PC-9 (cell line): ENCODE results near the gene TMEM205. TPM values are rescaled to one million over a fixed set of nuclear protein-coding genes. Genes with fewer than 3 reads are reported as not detected.

ENCODE experiments used
- BruUV-seq: library from RNA; stranded (reverse); fragments of 400-500 nt; replicated peaks from 2 replicates; lab custom pipeline; 2021; lab: Mats Ljungman, UMichigan
- CTCF ChIA-PET: fragments of 300-600 bp; sonication (Branson Sonifier 250); formaldehyde crosslinking; loops from one replicate; lab custom pipeline; 2022; ENCODE audit warnings: antibody characterized with exemption; lab: Charles Lee
- POLR2A ChIA-PET: fragments of 300-600 bp; sonication (Branson Sonifier 250); formaldehyde crosslinking; loops from one replicate; lab custom pipeline; 2022; ENCODE audit warnings: antibody characterized with exemption; ENCODE audit not compliant: unreplicated experiment; lab: Charles Lee
- DNase-seq, 2 experiments: peaks; one replicate each; pipeline versions ENCODE4 v3.0.0 to v3.0.0-alpha.2; 2015 to 2022; ENCODE audit warnings: mixed read lengths in 1 of 2
- H2AFZ ChIP-seq: fragments of 200-600 bp; sonication (generic); 2 replicates; pipeline ENCODE4 v1.8.1; 2017; ENCODE audit warnings: antibody characterized with exemption
- H3F3A ChIP-seq: fragments of 200-600 bp; sonication (generic); 2 replicates; pipeline ENCODE4 v1.8.1; 2017; ENCODE audit warnings: antibody characterized with exemption, mild to moderate bottlenecking, low read depth; ENCODE audit not compliant: insufficient read depth
- H3K27ac ChIP-seq: fragments of 200-600 bp; sonication (generic); 2 replicates; pipeline ENCODE4 v1.6.1; 2016; ENCODE audit warnings: mixed run types
- H3K27me3 ChIP-seq: fragments of 200-600 bp; sonication (generic); 2 replicates; pipeline ENCODE4 v1.6.1; 2016; ENCODE audit warnings: low read depth, mixed run types; ENCODE audit not compliant: insufficient read depth
- H3K36me3 ChIP-seq: fragments of 200-600 bp; sonication (generic); 2 replicates; pipeline ENCODE4 v1.6.1; 2016; ENCODE audit warnings: low read depth, mixed run types
- H3K4me1 ChIP-seq: fragments of 200-600 bp; sonication (generic); replicated peaks from 2 replicates; pipeline ENCODE4 v1.6.1; 2016; ENCODE audit warnings: mixed run types; ENCODE audit not compliant: insufficient read depth
- H3K4me2 ChIP-seq: fragments of 200-600 bp; sonication (generic); 2 replicates; pipeline ENCODE4 v1.6.1; 2017; ENCODE audit warnings: mixed run types
- H3K4me3 ChIP-seq: fragments of 200-600 bp; sonication (generic); 2 replicates; pipeline ENCODE4 v1.6.1; 2016; ENCODE audit warnings: mixed run types
- H3K79me2 ChIP-seq: fragments of 200-600 bp; sonication (generic); 2 replicates; pipeline ENCODE4 v1.6.1; 2017; ENCODE audit warnings: low read depth, mixed run types
- H3K9me2 ChIP-seq: fragments of 200-600 bp; sonication (generic); 2 replicates; pipeline ENCODE4 v1.8.1; 2017; ENCODE audit warnings: mild to moderate bottlenecking; ENCODE audit not compliant: insufficient read depth
- H3K9me3 ChIP-seq: fragments of 200-600 bp; sonication (generic); 2 replicates; pipeline ENCODE4 v1.8.1; 2016; ENCODE audit warnings: low read depth; ENCODE audit not compliant: insufficient read depth
- H4K20me1 ChIP-seq: fragments of 200-600 bp; sonication (generic); 2 replicates; pipeline ENCODE4 v1.8.1; 2017; ENCODE audit not compliant: insufficient read depth
- CTCF ChIP-seq: fragments of 200-600 bp; sonication (generic); conservative IDR thresholded peaks from 2 replicates; pipeline ENCODE4 v1.6.1; 2017; ENCODE audit warnings: mixed run types, antibody characterized with exemption, mild to moderate bottlenecking, moderate library complexity
- EZH2 ChIP-seq: fragments of 200-600 bp; sonication (generic); IDR thresholded peaks from 2 replicates; pipeline ENCODE4 v1.8.0; 2017; ENCODE audit warnings: antibody characterized with exemption, low read depth
- intact Hi-C: fragments of 100-400 bp; cut with micrococcal nuclease; formaldehyde crosslinking; loops from one replicate; pipeline ENCODE4 v1.10.0; 2022; ENCODE audit not compliant: unreplicated experiment
- total RNA-seq: library from RNA; stranded (reverse); gene quantifications from 2 replicates; pipeline ENCODE4 v1.2.3, GENCODE V29; 2021

The TMEM205 gene
- total RNA-seq, 1 experiment from 2014 or later, result 80.3 TPM

- intact Hi-C loops, result loop anchor here (1.0 to 5.0 kb wide), 5 partner anchors 20 to 80 kb away; partner anchors contain the start of genes CCDC159, ODAD3, PLPPR2 and PRKCSH
- POLR2A ChIA-PET, result interaction anchor here (0.6 to 1.0 kb wide), 12 partner anchors 17 to 475 kb away, joined by 3 to 33 read pairs (median 5); partner anchors contain the start of genes ECSIT, ODAD3 and PRKCSH
Measured at GRCh38 chr19:11374433-11375142, 28.5 kb upstream of the TMEM205 start, which contains the start of gene SWSAP1. SWSAP1 (plus strand) TSS chr19:11374666; CDS start chr19:11374681, 15 bp downstream.

DNA sequence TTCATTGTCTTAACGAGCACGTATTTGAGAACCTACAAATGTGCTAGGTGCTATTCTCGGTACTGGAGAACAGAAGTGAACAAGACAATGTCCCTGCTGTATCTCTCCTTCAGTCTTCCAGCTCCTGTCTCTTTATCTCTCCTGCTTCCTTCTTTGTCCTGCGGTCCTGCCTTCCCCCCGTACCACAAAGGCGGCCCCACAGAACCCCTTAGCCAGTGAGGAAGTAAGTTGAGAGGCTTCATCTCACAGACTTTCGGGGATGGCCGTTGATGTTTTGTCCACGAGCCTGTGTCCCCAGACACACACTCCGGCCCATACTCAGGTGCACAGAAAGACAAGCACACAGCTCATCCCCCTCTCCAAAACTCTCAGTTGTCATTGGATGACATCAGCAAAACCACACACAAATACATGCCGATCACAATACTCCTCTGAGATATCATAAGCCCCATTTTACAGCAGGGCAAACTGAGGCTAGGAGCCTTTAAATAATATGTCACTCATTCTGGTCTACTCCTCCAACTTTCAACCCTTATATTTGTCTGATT is 27.9 kb upstream of the TMEM205 start:
- CTCF ChIA-PET, result interaction anchor here (0.5 to 1.9 kb wide), 5 partner anchors 9 to 166 kb away, joined by 4 to 9 read pairs (median 4); no protein-coding TSS in a partner anchor
- Histone ChIP-seq H3K36me3 (no peaks in the 10 kb centered on the region), H3K27me3 (no peaks in the 10 kb centered on the region), H3F3A (peaks cover 33% of the 10 kb centered on the region), H2AFZ (peak overlapping the region; percentile 80), H3K27ac (peak overlapping the region; percentile 75), H3K4me1 (peaks cover 38% of the 10 kb centered on the region), H3K79me2 (peaks cover 22% of the 10 kb centered on the region), H4K20me1 (no peaks in the 10 kb centered on the region), H3K9me2 (no peaks in the 10 kb centered on the region), H3K4me3 (peak overlapping the region; percentile 62), H3K4me2 (peak overlapping the region; percentile 81), H3K9me3 (no peaks in the 10 kb centered on the region)
- POLR2A ChIA-PET, result interaction anchor here (0.6 to 1.0 kb wide), 3 partner anchors 23 to 162 kb away, joined by 3 to 13 read pairs (median 4); no protein-coding TSS in a partner anchor
- no TSS peak for BruUV-seq
- TF ChIP-seq EZH2 (no peak), CTCF (no peak)
- DNase-seq, result no peak
- intact Hi-C loops, result loop anchor here (2.0 kb wide), 3 partner anchors 19 to 79 kb away; partner anchors contain the start of genes ODAD3, PLPPR2 and PRKCSH

More at GRCh38 chr19:11374433-11375142, 28.5 kb upstream of the TMEM205 start, which contains the start of gene SWSAP1:
- Histone ChIP-seq H3K27ac (peak within 1 kb of the TSS; percentile 75), H3K9me2 (no peaks in the 10 kb centered on the region), H3K4me2 (peak within 1 kb of the TSS; percentile 90), H4K20me1 (no peaks in the 10 kb centered on the region), H3K4me1 (peaks cover 44% of the 10 kb centered on the region), H3K79me2 (peaks cover 22% of the 10 kb centered on the region), H3K36me3 (no peaks in the 10 kb centered on the region), H3K9me3 (no peaks in the 10 kb centered on the region), H3K4me3 (peak within 1 kb of the TSS; percentile 62), H2AFZ (peak within 1 kb of the TSS; percentile 80), H3F3A (peaks cover 38% of the 10 kb centered on the region), H3K27me3 (no peaks in the 10 kb centered on the region)
- CTCF ChIA-PET, result interaction anchor here (0.5 to 1.9 kb wide), 5 partner anchors 9 to 1041 kb away, joined by 3 to 9 read pairs (median 4); no protein-coding TSS in a partner anchor
- DNase-seq, result peak; percentile 97 to 99
- TF ChIP-seq CTCF (no peak), EZH2 (no peak)
- TSS peak; percentile 75 for BruUV-seq

GRCh38 chr19:11373166-11373884 is 27.3 kb upstream of the TMEM205 start:
- peaks cover 22% of the 10 kb centered on the region for H3K79me2 ChIP-seq
- H3K36me3 ChIP-seq, result no peaks in the 10 kb centered on the region
- peaks cover 31% of the 10 kb centered on the region for H3K4me1 ChIP-seq
- H3K4me3 ChIP-seq, result no peak overlapping the region
- ChIA-PET CTCF (interaction anchor here (0.6 kb wide), 1 partner anchor 166 kb away, joined by 4 read pairs; no protein-coding TSS in a partner anchor), POLR2A (interaction anchor here (0.6 kb wide), 1 partner anchor 22 kb away, joined by 3 read pairs; no protein-coding TSS in a partner anchor)
- no peaks in the 10 kb centered on the region for H4K20me1 ChIP-seq
- peak overlapping the region; percentile 81 for H3K4me2 ChIP-seq
- intact Hi-C loops, result no loop called here
- no peak for DNase-seq
- H3K9me2 ChIP-seq, result no peaks in the 10 kb centered on the region
- H3K9me3 ChIP-seq, result no peaks in the 10 kb centered on the region
- BruUV-seq, result no TSS peak
- no peak overlapping the region for H3K27ac ChIP-seq
- TF ChIP-seq CTCF, result no peak
- peaks cover 33% of the 10 kb centered on the region for H3F3A ChIP-seq
- H3K27me3 ChIP-seq, result no peaks in the 10 kb centered on the region
- no peak overlapping the region for H2AFZ ChIP-seq
